A549 (cell line): ENCODE results near the gene BCAS3.

ENCODE experiments used
- CHD4 ChIP-seq: fragments of 200-600 bp; sonication (generic); IDR thresholded peaks from 2 replicates; pipeline ENCODE4 v1.6.1; 2016; ENCODE audit warnings: antibody characterized with exemption, mild to moderate bottlenecking, borderline replicate concordance
- EHMT2 ChIP-seq: fragments of 200-600 bp; sonication (generic); IDR thresholded peaks from 2 replicates; pipeline ENCODE4 v1.6.1; 2016; ENCODE audit warnings: antibody characterized with exemption, low read depth, mild to moderate bottlenecking, moderate library complexity
- ESRRA ChIP-seq: fragments of 150-350 bp; IDR thresholded peaks from 2 replicates; pipeline ENCODE4 v1.6.1; 2014; ENCODE audit warnings: mild to moderate bottlenecking, low read length, borderline replicate concordance
- HDAC2 ChIP-seq: fragments of 200-600 bp; sonication (generic); IDR thresholded peaks from 2 replicates; pipeline ENCODE4 v1.6.1; 2016
- JUNB ChIP-seq: fragments of >200 bp; sonication (Bioruptor Twin); formaldehyde crosslinking; IDR thresholded peaks from 2 replicates; pipeline ENCODE4 v1.6.1; 2016
- MAFK ChIP-seq: fragments of 450-650 bp; IDR thresholded peaks from 2 replicates; pipeline ENCODE4 v1.6.1; 2014; ENCODE audit not compliant: partially characterized antibody
- POLR2A ChIP-seq: IDR thresholded peaks from 2 replicates; pipeline ENCODE4 v1.6.1; 2012; ENCODE audit warnings: mild to moderate bottlenecking, low read length
- RCOR1 ChIP-seq: fragments of 150-350 bp; IDR thresholded peaks from 2 replicates; pipeline ENCODE4 v1.6.1; 2014; ENCODE audit warnings: antibody characterized with exemption, low read length, low read depth
- RFX5 ChIP-seq: fragments of 450-650 bp; IDR thresholded peaks from 2 replicates; pipeline ENCODE4 v1.7.1; 2014; ENCODE audit warnings: antibody characterized with exemption, mild to moderate bottlenecking, moderate library complexity
- TF ChIP-seq, protein P1 (sequence below): fragments of >200 bp; sonication (Bioruptor Twin); formaldehyde crosslinking; IDR thresholded peaks from 3 replicates; pipeline ENCODE4 v1.5.1; 2016
- TF ChIP-seq, protein P2 (sequence below): fragments of 450-650 bp; IDR thresholded peaks from 2 replicates; pipeline ENCODE4 v1.6.1; 2014; ENCODE audit warnings: antibody characterized with exemption

DNA sequence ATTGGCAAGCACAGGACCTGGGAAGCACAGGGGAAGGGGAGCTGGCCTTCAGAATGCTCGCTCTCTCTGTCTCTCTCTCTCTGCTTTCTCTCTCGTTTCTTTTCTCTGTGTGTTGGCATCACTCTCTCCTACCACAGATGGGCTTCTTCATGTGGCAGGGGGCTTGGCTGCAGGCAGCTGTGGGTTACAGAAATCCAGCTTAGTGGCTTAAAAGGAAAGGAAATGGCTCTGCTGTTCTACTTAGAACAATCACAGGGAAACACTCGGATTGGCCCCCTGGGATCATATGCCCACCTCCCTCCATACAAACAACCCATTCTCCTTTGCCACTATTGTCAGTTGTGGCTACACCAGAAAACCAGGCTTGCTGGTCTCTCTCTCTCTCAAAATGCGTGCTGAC, 742.4 kb downstream of the BCAS3 start:
- TF ChIP-seq, protein P1, sequence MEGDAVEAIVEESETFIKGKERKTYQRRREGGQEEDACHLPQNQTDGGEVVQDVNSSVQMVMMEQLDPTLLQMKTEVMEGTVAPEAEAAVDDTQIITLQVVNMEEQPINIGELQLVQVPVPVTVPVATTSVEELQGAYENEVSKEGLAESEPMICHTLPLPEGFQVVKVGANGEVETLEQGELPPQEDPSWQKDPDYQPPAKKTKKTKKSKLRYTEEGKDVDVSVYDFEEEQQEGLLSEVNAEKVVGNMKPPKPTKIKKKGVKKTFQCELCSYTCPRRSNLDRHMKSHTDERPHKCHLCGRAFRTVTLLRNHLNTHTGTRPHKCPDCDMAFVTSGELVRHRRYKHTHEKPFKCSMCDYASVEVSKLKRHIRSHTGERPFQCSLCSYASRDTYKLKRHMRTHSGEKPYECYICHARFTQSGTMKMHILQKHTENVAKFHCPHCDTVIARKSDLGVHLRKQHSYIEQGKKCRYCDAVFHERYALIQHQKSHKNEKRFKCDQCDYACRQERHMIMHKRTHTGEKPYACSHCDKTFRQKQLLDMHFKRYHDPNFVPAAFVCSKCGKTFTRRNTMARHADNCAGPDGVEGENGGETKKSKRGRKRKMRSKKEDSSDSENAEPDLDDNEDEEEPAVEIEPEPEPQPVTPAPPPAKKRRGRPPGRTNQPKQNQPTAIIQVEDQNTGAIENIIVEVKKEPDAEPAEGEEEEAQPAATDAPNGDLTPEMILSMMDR, result no peak
- TF ChIP-seq ESRRA, result no peak
- TF ChIP-seq RFX5, result no peak
- TF ChIP-seq EHMT2, result no peak
- TF ChIP-seq POLR2A, result no peak
- no peak for TF ChIP-seq JUNB
- no peak for TF ChIP-seq CHD4
- TF ChIP-seq HDAC2, result no peak
- TF ChIP-seq, protein P2, sequence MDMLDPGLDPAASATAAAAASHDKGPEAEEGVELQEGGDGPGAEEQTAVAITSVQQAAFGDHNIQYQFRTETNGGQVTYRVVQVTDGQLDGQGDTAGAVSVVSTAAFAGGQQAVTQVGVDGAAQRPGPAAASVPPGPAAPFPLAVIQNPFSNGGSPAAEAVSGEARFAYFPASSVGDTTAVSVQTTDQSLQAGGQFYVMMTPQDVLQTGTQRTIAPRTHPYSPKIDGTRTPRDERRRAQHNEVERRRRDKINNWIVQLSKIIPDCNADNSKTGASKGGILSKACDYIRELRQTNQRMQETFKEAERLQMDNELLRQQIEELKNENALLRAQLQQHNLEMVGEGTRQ, result no peak
- no peak for TF ChIP-seq RCOR1
- no peak for TF ChIP-seq MAFK
